NCI-H82 (cell line): Measurements from ENCODE around the gene NTN1.

Source experiments
- DNase-seq: peaks from one replicate; lab custom pipeline; 2025; lab: John Stamatoyannopoulos, UW

NTN1 gene

DNA sequence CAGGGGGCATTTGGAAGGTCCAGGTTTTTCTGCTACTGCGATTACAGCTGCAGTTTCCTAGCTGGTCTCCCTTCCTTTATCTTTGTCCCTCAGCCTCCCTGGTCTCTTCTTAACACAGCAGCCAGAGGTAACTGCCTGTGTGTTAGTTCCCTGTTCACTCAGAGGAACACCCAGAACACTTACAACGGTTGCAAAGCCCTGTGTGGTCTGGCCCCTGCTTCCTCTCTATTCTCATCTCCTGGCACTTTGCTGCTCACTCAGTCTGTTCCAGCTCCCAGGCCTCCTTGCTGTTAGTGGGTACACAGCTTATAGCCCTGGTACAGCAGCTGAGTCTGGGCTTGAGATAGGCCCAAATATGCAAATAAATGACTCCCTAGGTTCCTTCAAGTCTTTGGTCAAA is 16.4 kb downstream of the NTN1 start:
- DNase-seq = no peak

DNA sequence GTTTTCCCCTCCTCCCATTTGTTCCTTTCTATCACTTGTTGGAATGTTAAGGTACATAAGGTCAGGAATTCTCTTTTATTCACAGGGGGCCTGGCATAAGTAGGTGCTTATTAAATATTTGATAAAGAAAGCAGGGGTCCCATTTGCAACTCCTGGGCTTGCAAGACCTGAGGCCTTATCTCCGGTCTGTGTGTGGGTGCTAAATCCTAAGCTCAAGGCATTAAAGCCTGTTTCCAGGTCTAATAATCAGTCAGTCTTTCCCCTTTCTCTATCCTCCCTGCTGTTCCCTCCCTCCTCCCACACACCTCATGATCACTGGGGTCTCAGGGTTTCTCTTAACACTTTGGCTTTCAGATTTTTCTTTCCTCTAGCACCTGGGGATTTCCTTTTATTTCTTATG is 17.1 kb downstream of the NTN1 start:
- DNase-seq = no peak

DNA sequence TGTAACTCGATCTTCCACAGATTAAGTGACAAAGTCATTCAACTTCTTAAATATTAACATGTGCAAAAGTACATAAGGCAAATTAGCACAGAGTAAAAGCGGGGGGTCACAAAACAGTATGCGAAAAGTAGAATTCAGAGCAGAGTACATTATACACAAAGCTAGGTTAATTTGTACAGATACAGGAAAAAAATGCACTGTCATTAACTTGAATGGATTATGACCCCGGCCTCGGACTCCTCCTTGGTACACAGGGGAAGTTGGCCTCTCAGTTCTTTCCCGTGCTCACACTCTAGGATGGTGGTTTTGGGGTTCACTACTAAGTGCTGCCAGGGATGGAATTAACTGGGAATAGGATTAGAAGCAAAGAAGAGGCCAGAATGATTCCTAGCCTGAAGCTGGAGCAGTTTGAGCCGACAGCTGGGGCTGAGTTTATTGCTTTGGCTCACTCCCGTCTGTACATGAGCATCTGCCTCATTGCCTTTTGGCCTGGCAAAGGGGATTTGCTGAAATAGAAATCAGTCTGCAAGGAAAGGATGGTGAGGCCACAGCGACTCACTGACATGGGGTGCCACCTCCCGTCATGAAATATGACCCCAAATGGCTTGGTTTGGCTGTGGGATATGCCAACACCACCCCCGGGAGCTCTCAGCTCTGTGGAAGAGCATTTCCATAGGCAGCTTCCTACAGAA is 23.6 kb downstream of the NTN1 start:
- DNase-seq = peak; percentile 97

GRCh38 chr17:9050801-9051401 is 29.6 kb downstream of the NTN1 start:
- no peak for DNase-seq

DNA sequence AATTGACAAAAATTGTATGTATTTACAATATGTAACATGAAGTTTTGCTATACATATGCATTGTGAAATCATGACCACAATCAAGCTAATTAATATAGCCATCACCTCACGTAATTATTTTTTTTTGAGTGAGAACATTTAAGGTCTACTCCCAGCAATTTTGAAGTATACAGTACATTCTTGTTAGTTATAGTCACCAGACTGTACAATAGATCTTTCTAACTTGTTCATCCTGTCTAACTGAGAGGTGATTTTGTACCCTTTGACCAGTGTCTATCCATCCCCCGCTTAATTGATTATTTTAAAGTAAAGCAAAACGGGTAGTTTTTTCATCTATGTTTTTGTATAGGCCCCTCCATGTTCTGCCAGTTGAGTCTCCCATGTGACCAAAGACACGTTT is 30.3 kb downstream of the NTN1 start:
- DNase-seq = no peak

- no peak for DNase-seq
These were observed 31.6 kb downstream of the NTN1 start for GRCh38 chr17:9052921-9053320.

DNA sequence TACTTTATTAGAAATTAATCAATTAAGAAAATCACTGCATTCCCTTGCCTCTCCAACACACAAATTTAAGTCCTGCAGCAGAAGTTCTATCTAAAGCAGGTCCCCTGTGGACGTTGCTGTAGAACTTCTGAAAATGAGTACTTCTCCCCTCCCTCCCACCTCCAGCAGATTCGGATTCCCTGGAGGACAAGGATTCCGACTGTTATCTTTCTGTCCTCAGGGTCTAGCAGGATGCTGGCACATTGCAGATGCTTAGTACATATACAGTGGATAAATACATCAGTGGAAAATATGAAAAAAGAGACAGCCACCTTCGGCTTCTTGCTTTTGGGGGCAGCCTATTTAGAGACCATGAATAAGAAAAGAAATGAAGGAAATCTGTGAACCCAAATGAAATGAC is 32.1 kb downstream of the NTN1 start:
- DNase-seq = no peak

- no peak for DNase-seq
These were observed 33.0 kb downstream of the NTN1 start for GRCh38 chr17:9054126-9054975.

DNA sequence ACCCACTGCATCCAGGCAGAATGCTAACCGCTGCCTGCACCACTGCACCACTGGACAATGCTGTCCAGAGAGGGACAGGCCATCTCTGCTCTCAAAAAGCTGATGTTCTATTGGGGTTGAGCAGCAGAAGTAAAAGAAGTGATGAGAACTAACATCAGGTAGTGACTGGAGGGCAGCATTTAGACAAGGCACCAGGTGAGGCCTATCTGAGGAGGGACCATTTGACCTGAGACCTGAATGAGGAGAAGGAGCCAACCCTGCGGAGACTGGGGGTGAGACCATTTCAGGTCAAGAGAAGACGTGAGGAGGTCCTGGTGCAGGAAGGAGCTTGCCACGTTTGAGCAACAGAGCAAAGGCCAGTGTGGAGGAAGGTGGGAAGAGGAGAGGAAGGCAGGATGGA is 34.0 kb downstream of the NTN1 start:
- no peak for DNase-seq

DNA sequence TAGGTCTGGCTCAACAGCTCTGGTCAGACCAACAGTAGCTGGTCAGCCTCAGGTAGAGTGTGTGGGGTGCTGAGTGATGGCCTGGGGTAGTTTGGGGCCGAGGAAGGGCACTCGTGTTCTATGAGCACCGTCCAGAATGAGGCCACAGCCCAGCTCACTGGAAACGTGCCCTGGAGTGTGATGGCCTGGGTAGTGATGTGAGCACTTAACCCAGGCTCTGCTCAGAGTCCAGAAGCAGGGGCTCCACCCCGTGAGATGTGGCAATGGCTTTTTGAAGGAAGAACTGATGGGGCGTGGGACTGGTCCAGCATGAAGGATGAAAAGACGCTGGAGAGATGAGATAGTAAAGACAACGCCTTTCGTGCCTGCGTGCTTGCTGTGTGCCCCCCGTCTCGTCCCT is 35.3 kb downstream of the NTN1 start:
- DNase-seq = no peak

DNA sequence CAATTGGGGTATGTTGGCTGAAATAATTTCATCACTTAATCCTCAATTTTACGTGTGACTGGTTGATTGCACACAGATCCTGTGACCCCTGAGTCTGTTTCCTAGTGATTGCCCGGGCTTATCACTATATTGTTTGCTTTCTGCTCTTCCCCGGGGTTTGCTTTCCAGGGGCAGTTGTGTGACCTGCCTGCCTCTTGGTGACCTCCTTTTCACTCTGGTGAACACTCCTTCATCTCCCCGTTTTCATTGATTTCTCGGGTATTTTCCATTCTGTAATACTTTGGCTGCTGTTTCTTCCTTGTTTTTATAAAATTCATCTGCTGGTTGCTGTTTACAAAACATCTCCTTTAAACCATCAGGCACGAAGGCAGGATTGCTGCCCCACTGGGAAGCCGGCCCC is 36.0 kb downstream of the NTN1 start:
- no peak for DNase-seq

- DNase-seq = no peak
These were observed 41.1 kb downstream of the NTN1 start for GRCh38 chr17:9062399-9062902.

DNA sequence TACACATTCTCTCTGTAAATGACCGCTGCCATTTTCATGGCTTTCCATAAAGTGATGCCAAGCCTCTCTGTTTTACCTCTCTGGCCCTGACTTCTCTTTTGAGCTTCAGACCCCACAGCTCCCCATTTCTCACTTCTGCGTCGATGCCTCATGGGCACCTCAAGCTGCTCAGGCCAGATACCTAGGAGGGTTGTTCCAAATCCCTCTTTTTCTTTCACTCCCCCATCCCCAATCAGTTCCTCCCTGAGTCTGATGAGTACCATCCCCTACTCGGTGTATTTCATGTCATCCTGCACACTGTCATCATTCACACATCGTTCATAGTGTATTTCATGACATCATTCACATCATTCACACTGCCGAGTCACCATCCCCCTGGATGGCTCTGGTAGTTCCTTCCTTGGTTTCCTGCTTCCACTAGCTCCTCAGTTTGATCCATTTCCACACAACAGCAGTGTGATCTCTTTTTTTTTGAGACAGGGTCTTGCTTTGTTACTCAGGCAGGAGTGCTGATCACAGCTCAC is 43.1 kb downstream of the NTN1 start:
- DNase-seq = no peak

DNA sequence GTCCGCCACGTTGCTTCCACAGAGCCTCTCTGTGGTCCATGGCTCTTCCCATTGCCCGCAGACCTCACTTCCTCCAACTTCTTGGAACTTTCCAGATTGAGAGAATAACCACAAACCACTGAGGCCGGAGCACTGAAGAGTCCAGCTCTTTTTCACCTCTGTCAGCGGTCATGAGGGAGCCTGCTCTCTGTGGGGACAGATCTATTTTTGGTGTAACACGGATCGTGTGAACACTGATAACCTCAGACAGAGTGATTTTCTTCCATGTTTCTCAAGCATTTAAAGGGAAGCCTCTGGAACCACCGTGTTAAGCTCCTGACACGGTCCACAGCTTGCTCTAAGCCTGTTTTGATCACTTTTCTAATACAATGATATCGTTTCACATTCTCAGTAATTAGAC is 49.7 kb downstream of the NTN1 start:
- DNase-seq = no peak

DNA sequence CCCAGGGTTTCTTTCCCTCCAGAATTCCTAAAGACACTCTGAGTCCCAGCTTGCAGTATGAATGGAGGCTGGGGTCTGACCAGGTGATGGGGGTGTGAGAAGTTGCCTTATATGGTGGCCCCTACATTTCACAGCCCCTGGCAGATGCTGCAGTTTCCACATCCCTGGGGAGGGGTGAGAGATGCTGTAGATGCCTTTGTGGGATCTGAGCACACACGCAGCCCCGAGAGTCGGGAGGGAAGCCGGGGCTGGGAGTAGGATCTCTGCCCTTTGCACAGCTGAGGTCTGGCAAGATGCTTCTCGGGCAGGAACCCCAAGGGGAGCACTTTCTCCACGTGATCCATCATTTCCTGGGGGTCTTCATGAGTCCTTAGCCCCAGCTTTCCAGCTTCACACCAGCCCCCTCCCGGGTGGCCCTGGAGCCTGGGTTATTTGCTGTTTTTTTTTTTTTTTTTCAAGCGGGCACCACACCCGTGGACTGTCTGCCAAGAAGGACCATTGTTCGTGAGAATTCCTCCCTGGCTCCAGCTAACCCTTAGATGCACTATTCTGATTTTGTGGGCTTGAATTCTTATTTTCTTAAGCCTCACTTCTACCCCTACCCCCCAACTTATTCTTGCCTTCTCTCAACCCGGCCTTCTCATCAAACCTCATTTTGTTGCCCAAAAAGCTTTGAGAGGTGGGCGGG is 50.6 kb downstream of the NTN1 start:
- no peak for DNase-seq

DNA sequence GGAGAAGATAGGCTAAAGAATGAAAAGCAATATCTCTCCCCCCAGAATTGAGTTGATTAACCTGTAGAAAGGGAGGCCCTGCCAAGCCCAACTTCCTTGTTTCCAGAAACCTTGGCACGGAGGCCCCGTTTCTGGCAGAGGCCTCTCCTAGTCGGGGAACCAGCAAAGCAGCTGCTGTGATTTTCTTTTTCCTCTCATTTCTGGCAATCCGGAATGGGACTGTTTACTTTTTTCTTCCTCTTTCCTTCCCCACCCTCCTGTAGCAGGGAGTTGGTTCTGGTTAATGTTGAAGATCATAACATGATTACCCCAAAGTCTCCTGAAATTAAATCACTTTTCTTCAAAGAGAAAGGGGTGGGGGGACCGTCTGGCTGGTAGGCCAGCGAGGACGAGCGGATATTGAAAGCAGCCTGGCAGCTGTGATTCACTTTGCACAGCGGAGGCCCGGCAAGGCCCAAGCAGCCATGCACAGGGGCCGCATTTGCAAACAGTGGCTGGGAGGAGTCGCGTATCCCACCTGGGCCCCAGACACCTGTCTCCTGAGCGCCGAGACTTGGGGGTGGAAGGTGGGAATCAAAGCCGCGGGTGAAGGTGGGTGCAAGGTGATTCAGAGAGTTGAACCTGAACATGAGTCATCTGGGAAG is 51.5 kb downstream of the NTN1 start:
- no peak for DNase-seq

DNA sequence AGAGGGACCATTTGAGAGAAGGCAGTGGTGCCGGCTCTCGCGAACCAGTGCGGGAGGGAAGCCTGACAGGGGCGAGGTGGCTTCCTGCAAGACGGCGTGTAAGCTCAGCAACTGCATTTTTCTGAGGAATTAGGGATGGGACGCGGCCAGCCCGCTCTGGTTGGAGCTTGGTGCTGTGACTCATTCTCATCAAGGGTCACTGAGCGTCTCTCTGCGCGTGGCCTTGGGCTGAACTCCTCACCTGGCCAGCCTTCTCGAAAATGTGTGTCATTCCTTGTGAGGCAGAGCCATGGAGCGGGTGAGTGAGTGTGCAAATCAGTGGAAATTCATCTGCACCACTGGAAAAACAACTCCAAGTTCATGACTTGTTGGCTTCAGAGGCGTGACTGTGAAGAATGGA is 52.8 kb downstream of the NTN1 start:
- no peak for DNase-seq

DNA sequence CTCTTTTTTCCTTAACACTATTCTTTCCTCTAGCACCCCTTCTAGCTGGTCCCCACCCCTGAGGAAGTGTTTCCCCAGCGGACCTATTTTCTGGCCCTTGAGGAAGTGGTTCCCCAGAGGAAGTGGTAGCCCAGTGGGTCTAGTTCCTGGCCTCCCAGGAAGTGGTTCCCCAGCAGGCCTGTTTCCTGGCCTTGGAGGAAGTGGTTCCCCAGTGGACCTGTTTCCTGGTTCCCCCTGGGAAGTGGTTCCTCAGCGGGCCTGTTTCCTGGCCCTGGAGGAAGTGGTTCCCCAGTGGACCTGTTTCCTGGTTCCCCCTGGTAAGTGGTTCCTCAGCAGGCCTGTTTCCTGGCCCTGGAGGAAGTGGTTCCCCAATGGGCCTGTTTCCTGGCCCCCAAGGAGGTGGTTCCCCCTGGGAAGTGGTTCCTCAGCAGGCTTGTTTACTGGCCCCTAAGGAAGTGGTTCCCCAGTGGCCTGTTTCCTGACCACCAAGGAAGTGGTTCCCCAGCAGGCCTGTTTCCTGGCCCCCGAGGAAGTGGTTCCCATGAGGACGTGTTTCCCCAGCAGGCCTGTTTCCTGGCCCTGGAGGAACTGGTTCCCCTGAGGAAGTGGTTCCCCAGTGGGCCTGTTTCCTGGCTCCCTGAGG is 58.3 kb downstream of the NTN1 start:
- no peak for DNase-seq

DNA sequence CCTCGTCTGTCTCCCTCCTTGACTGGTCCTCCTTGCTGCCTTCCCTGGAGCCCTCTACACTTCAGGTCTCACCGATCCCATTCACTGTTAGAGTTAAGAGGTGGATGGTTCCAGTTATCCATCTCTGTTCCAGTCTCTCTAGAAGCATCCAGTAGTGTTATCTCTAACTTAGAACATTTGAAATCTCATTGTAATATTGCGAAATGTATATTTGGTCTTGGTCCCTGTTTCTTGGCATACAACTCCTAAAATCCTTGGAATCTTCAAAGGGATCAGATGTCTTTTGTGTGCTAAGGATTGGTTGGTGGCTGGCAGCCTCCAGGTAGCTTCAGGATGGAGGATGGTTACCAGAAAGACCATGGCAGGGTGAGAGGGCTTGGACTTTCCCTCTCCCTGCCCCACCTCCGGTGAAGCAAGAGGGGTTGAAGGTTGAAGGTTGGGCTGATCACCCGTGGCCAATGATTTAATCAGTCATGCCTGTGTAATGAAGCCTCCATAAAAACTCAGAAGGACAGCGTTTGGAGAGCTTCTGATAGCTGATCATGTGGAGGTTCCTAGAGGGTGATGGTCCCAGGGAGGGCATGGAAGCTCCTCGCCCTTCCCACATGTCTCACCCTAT is 59.1 kb downstream of the NTN1 start:
- no peak for DNase-seq

GRCh38 chr17:9080983-9081382 is 59.7 kb downstream of the NTN1 start:
- DNase-seq = no peak

DNA sequence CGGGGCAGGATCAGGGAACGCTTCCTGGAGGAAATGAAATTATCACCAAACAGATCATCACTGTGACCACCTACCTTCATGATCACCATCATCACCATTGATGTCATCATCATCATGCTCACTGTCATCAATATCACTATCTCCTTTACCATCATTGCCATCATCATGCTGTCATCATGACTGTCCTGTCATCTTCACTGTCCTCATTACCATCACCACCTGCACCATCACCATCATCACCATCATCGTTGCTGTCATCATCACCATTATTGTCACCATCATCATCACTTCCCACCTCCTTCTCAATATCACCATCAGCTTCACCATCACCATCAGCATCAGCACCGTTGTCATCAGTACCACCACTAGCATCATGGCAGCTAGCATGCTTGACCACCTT is 65.3 kb downstream of the NTN1 start:
- no peak for DNase-seq
